ENCODE results near the gene NHLRC1.

NHLRC1 gene

DNA sequence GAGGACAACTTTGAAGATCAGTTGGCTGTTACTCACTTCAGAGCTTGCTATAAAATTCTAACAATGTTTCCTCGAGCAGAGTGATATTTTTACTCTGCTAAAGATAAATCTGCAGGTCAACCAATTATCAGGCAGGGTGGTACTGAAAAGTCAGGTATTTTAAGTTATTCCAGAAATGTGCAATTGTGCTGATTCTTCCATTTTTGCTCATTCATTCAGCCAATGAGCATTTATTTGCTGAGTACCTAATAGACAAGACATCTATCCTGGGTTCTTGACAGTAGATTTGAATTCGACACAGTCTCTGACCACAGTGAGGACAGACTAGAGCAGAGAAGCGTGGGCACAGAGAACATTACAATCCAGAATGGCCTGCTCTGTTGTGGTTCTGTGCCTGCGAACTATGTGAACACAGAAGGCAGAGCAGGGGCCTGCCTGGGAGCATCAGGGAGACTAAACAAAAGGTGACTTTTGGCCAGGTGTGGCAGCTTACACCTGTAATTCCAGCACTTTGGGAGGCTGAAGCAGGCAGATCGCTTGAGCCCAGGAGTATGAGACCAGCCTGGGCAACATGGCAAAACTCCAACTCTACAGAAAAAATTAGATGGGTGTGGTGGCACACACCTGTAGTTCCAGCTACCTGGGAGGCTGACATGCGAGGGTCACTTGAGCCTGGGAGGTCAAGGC is 17.6 kb upstream of the NHLRC1 start:
- no peak for DNase-seq (ENCODE audit: low spot score)

DNA sequence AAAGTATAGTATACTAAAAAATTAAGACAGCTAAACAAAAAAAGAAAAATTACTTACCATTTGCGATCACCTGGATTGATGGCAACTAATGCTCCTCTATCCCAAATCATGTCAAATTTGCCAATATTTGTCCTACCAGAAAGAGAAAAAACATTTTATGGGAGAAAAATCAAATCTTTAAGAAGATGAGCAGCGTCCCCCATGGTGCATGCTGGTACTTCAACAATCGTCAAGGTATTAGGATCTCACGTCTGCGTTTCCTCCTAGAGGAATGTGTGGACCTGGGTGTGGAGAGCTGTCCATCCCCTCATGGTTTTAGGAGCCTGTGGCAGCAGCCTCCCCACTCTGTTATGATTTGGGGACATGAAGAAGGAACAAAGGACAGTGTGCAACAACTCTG is 16.4 kb upstream of the NHLRC1 start:
- no peak for DNase-seq (ENCODE audit: low spot score)

DNA sequence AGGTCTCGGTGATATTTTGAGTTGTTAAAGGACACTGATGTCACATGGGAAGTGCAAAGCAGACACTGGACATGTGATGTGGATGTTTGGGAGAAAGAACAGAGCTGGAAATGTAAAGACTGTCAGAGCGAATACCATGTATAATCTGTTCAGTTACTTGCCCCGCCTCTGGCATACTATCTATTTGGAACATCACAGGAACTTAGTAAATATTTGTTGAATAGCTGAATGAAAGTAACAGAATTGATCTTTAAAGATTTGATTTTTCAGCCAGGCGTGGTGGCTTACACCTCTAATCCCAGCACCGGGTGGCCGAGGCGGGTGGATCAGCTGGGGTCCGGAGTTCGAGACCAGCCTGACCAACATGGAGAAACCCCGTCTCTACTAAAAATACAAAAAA is 13.8 kb upstream of the NHLRC1 start:
- no peak for DNase-seq (ENCODE audit: low spot score)

DNA sequence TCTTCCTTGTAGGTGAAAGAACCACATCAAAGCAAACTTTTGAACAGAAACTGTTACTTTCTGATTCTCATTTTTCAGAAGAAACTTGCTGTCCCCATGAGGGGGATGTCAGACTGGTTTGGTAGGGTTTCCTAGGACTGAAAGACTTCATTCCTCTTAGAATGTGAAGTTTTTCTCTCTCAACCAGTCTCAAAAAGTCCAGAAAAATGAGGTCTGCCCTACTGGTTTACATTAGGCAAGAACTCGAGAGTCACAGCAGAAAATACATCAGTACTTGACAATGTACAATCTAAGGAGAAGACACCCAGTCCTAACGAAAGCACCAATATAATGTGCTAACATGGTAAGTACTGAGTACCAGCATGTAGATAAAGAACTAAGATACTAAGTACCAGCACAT is 12.7 kb upstream of the NHLRC1 start:
- no peak for DNase-seq (ENCODE audit: low spot score)

DNA sequence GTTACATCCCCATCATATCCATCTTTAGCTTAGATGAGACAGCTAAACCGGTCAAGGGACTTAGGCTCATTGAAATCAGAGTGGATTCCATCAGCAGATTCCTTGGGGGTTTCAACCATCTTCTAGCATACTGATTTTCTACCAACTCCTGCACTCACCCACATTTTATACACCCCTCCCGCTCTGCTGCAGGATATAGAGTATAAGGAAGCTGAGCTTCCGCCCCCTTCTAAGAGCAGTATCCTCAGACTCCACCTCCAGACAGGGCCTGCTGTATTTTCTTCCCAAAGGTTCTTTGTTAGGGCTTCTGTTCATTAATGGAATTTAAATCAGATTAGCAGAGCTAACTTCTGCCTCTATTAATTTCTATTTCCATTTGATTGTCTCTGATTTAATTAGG is 9.9 kb upstream of the NHLRC1 start:
- DNase-seq (ENCODE audit: low spot score): no peak

DNA sequence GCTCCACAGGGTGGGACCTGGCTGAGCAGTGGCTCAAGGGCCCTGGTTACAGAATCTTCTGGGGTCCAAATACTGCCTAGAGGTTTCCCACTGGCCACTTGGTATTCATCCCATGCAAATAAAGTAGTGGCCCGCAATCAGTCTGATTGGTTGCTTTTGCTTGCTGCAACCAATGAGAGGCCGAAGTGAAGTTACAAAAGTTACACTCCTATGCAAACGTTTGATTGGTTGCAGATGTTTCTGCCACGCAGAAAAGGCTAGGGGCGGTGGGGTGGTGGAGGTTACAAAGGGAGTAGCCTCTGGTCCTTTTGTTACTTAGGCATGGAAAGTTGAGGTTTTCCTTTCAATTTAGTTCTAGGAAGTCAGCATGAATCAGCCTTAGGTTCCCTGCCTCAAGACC is 3.6 kb upstream of the NHLRC1 start:
- no peak for DNase-seq (ENCODE audit: low spot score)

DNA sequence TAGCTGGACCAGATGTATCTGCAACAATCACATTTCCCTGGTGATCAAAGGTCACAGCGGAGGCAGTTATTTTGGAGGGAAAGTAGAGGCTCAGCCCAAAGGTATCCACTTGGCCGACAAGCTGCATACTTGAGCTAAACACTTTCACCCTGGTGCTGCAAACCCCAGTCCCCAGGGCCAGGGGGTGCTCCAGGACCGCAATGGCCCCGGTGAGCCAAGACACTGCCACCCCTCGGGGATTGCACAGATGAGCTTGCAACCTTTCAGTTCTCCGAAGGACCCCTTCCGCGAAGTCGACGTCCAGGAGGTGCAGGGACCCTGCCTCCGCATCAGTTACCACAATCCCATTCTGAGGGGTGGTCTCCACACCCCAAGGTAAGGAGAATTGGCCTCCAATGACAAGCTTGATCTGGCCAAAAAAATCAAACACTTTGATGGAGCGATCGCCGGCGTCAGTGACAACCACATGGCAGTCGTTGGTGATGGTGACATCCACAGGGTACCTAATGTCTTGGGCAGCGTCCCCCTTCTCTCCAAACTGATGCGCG is 823 bp downstream of the NHLRC1 start:
- DNase-seq (ENCODE audit: low spot score): no peak

DNA sequence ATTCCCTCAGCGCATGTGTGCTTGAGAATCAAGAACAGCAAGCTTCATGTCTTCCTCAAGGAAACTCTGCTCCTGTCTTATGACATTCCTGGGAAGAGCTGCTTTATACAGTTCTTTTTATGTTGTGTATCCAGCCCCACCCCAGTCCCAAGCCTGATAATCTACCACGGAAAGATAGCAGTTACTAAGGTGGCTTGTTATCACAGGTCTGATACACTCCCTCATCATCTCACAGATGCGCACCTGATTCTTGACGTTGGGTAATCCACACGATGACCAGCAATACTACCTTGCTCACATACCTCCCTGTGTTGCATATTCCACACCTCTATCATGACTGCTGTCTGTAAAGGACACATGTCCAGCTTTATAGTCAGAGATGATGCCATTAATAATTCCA is 3.2 kb downstream of the NHLRC1 start:
- DNase-seq (ENCODE audit: low spot score): no peak

DNA sequence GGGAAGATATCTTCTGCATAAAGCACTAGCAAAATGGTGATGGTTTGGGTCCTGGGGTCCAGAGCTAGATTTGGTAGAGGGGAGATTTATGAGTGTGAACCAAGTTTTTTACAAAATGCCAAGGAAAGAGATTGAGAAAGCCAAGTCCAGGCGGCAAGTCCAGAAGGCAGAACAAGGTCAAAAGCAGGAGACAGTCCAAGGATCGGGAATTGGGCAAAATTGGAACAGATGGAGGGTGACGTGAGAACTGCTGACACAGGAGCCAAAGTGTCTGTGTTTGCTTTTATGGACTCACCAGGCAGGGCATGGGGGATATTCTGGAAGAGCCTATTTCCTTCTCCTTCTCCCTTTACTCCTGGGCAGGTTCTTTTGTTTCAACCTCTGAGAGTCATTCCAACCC is 4.1 kb downstream of the NHLRC1 start:
- peak; percentile 37 for DNase-seq (ENCODE audit: low spot score)

DNA sequence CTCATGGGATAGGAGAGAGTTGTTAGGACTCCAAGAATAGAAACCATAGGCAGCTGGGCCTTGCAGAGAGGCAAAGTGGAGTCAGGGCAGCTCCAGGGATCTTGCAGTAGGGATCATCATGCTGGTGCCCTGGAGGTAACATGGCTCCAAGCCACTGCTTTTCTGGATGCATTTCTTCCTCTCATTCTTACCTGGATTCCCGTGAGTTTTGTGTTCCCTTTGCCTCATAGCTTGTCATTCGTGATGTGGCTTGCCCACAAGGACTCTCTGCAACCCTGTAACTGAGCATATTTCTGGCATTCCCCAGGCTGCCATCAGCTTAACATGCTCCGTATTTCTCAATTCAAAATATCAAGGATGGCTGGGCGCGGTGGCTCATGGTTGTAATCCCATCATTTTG is 5.3 kb downstream of the NHLRC1 start:
- no peak for DNase-seq (ENCODE audit: low spot score)

DNA sequence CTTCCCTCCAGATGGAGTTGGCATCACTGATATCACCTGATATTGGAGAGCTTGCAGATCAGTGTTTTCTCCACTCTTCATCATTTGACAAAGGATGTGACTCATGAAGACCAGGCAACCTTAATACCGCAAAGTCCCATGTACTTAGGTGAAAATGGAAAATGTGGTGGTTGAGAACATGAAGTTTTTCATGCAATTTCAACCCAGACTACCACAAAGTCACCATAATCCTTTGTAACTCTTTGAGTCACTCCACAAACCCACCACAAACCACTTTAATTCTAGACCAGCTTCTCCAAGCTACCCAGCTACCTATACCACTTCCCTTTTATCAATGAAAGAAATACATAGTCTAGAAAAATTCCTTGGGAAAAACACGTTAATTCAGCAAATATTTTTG is 7.1 kb downstream of the NHLRC1 start:
- DNase-seq (ENCODE audit: low spot score): no peak

DNA sequence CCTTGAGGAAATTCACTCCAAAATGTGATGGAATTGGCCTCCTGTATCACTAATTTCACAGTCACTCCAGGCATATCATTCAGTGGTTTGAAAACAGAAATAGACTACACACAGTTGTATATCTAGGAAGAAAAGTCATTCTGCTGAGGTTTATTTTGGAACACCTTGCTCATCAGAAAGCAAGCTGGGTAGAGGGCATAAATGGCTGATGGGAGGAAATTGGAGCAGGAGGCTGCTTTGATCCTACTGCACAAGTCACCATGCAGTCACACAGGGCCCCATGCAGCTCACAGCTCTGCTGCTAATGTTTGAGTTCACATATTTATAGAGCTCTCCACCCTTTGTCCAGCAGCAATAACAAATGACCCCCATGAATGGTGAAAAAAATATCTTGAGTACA is 12.3 kb downstream of the NHLRC1 start:
- DNase-seq (ENCODE audit: low spot score): peak; percentile 9

DNA sequence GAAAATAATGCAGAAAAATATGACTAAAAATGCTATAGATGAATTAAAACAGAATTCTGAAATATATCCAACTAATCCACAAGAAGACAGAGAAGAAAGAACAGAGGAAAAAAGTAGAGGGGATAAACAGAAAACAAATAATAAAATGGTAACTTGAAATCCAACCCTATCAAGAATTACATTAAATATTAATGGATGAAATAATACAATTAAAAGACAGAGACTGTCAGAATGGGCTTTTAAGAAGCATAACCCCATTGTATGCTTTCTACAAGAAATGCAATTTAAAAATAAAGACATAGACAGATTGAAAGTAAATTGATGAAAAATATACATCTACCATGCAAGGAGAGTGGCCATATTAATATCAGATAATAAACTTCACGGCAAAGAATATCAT is 15.4 kb downstream of the NHLRC1 start:
- no peak for DNase-seq (ENCODE audit: low spot score)

DNA sequence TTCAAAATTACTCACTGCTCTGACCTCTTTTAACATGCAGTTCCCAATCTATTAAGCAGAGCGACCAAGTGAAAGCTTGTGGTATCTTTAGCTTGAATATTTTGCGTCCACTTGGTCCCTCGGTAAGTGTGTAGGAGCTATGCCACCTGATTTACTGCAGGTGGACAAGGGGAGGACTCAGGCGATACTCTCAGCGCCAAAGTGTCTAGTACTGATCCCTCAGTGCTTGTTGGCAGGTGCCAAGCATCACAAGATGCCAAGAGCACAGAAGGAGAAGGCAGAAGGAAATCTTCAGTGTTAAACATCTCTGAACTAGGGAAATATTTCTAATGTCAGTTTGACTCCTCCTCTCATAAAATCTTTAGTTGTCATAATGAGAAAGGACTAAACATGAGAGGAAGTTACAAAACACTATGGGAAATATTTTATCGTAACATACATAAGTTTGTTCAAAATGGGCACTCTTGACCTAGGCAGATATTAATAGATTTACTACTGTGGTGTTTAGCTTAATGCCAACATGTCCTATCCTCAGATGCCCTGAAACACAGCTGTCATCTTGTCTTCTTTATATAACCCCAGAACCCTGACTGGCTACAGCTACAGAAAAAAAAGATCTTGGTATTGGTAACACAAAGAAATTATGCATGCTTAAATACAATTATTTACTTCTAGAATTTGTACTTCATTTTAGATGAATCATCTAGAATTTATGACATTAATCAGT is 19.5 kb downstream of the NHLRC1 start:
- DNase-seq (ENCODE audit: low spot score): no peak

DNA sequence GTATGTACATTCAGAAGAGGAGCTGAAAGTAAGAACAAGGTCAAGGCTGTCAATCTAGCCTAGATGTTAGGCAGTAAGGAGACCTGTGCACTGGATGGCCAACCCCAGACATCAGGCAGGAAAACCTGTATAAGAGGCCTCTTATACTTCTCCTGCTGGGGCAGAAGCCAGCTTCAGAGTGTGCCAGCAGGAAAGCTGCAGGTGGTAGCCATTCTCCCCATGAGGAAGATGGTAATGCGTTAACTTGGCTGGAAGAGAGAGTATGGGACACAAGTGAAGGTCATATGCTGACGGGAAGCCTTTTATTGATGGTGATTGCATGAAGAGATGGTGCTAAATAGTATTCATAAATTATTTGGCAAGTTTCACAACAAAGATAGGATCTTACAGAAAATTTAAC is 20.6 kb downstream of the NHLRC1 start:
- no peak for DNase-seq (ENCODE audit: low spot score)

DNA sequence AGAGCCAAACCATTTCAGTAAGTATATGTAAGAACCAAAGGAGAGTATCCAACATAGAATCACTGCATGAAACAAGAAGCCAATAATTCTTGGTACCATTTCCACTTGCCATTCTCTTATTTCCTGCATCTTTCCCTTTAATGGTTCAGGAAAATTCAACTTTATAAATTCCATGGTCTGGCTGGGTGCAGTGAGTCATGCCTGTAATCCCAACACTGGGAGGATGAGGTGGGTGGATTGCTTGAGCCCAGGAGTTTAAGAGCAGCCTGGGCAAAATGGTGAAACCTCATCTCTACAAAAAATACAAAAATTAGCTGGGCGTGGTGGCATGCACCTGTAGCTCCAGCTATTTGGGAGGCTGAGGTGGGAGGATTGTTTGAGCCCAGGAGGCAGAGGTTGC is 21.2 kb downstream of the NHLRC1 start:
- peak; percentile 26 for DNase-seq (ENCODE audit: low spot score)

DNA sequence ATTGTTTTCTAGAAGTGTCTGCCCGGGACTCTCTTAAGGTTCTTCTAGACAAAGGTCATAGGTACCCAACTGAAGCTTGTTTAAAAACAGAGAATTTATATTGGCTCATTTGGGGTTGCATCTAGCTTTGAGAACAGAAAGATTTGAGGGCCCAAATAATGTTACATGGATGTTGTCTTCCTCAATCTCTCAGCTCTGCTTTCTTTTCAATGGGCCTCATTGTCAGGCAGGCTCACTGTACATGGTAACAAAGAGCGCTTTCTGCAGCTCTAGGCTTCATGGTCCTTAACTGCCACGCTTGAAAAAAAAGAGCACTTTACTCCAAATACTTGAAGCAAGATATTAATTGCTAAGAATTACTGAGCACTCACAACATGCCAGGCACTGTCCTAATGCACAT is 22.2 kb downstream of the NHLRC1 start:
- DNase-seq (ENCODE audit: low spot score): no peak

DNA sequence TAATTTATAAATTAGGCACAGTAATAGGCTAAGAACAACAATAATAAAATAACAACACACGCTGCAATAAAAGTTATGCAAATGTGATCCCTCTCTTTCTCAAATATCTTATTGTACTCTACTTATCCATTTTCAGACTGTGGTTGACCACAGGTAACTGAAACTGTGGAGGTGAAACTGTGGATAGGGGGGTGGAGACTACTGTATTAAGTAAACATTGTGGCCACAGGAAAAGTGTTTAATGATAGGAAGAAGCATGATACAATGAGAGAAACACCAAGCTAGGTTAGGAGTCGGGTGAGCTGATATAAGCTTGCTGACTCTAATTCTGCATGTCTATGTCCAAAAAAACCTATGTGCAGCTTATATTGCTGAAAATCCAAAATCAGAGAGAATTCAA is 23.0 kb downstream of the NHLRC1 start:
- no peak for DNase-seq (ENCODE audit: low spot score)

DNA sequence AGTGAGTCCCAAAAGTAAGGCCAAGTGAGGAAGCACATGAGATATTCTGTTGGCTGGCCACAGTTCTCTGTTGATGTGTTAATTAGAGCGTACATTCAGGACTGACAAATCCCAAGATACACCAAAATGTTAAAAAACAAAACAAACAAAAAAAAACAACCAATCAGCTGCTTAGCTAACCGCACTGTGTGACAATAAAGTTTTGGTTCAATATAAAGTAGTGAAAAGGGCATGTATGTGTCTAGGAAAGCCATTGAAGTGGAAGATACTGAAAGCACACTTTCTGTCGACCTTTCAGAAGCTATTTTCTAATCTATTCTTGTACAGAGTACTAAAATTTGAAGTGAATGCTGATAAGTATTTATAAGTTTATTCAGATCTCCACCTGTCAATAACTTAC is 26.1 kb downstream of the NHLRC1 start:
- no peak for DNase-seq (ENCODE audit: low spot score)

DNA sequence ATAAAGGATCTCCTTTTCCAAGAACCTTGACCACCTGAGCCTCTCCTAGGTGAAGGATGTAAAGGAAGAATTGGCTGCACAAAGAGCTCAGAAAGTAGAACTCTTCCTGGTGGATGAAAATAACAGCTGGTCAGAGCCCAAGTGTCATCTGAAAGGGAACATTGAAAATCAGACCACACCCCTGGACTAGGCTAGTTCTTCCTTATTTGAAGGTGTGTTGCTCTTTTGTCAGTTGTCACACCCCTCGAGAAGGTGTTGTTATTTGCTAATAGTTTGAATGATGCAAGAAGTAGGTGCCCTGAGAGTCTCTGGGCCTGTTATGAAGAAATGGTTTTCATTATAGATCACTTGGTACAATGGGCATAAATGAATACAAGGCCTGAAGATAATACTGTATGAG is 31.1 kb downstream of the NHLRC1 start:
- no peak for DNase-seq (ENCODE audit: low spot score)

DNA sequence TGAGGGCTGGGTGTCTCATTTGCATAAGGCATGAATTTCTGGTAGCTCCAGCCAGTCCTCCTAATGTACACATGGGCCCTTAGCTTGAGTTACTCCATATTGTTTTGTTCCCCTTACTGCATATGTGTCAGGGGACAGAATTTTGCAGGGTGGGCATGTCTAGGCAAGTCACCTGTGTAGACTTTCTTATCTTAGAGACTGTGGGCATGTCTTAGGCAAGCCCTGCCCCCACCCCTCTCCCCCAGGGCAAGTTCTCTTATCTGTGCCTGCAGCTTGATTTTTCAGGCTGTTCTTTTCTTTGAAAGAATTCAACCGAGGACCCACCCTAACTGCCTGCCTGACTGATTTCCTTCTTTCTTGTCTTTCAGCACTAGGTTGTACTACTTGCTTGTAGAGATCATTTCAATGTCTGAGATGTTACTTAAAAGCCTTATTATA is 32.1 kb downstream of the NHLRC1 start:
- DNase-seq (ENCODE audit: low spot score): no peak

DNA sequence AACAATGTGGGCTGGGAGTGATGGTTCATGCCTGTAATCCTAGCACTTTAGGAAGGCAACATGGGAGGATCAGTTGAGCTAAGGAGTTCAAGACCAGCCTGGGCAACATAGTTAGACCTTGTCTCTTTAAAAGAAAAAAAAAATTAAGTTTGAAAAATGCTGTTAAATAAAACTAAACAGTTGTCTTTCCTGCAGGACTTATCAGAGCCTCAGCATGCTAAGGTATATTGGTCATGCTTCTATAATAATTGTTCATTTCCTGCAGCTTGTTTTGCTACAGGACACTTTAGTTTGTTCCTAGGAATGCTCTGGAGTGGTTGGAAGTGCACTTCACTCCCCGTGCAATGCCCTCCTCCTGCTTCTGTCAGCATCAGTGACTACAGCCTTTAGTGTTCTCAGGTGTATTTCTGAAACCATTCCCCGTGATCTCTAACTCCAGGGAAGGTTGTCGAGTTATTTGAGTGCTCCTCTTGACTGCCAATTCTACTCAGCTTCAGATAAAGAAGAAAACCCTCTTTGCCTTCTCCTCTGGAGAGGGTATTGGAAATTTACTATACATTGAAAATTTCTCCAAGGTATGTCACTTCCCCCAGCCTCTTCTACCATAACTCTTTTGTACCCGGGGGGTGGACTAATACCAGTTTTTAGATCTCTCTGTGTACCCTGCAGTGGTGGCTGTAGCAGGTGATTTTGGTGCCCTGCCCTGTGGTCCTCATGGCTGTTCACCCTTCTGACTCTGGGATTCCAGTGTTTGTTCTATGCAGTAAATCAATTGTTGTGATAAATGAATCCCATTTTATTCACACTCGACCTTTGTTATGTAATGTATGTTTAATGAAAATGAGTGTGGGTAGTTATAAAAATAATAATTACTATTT is 33.8 kb downstream of the NHLRC1 start:
- no peak for DNase-seq (ENCODE audit: low spot score)
